HCT116 (cell line): Measurements from ENCODE around the gene OR6C65. TPM values are rescaled to one million over a fixed set of nuclear protein-coding genes. Genes with fewer than 3 reads are reported as not detected.

Source experiments
- ATAC-seq: fragments of 200-7000 bp; cut with Tn5 transposase; 2 replicates; pipeline ENCODE4 v1.9.1; 2020; ENCODE audit warnings: mild to moderate bottlenecking, moderate library complexity
- BruUV-seq: library from RNA; stranded (reverse); fragments of 400-500 nt; replicated peaks from 2 replicates; lab custom pipeline; 2021; lab: Mats Ljungman, UMichigan
- CTCF ChIA-PET: fragments of 300-600 bp; sonication (Branson Sonifier 250); formaldehyde crosslinking; loops from one replicate; lab custom pipeline; 2021; ENCODE audit warnings: antibody characterized with exemption; lab: Charles Lee
- POLR2A ChIA-PET: fragments of 300-600, 350-600 bp; sonication (Branson Sonifier 250); formaldehyde crosslinking; loops from one replicate; lab custom pipeline; 2021; ENCODE audit warnings: antibody characterized with exemption; lab: Charles Lee
- RAD21 ChIA-PET, 2 experiments: fragments of 300-600 bp; sonication (Branson Sonifier 250); formaldehyde crosslinking; loops; one replicate each; lab custom pipeline; 2023; ENCODE audit warnings: low total read pairs in 2 of 2; ENCODE audit not compliant: uncharacterized antibody in 2 of 2, unreplicated experiment in 2 of 2, low non-redundant PET in 1 of 2; lab: Charles Lee
- DNase-seq: peaks from one replicate; pipeline ENCODE4 v3.0.0-alpha.2; 2010; ENCODE audit warnings: low read depth, low spot score
- H2AFZ ChIP-seq: fragments of 200-600 bp; shearing (Covaris generic), sonication (generic); 2 replicates; pipeline ENCODE4 v1.6.1; 2017; ENCODE audit warnings: low read depth, mixed run types, mixed read lengths, antibody characterized with exemption, low read length; ENCODE audit not compliant: poor library complexity, severe bottlenecking
- H3K27ac ChIP-seq: 2 replicates; pipeline ENCODE4 v1.5.1; 2012; ENCODE audit warnings: low read depth, low read length
- H3K27me3 ChIP-seq: fragments of 200-600 bp; sonication (generic); 2 replicates; pipeline ENCODE4 v1.6.1; 2016; ENCODE audit warnings: mixed run types, low read length, mixed read lengths; ENCODE audit not compliant: insufficient read depth
- H3K36me3 ChIP-seq, 2 experiments: fragments of 200-500 bp in 1 of 2; fragments of 200-600 bp in 1 of 2; sonication (Bioruptor generic) in 1 of 2; sonication (generic) in 1 of 2; 2 replicates each; pipeline versions ENCODE4 v1.5.1 to v1.6.1; 2014 to 2016; ENCODE audit warnings: low read length in 2 of 2, inconsistent platforms in 1 of 2, mixed read lengths in 1 of 2, mixed run types in 1 of 2; ENCODE audit not compliant: insufficient read depth in 2 of 2, control insufficient read depth in 1 of 2
- H3K4me1 ChIP-seq, 2 experiments: fragments of 200-600 bp in 1 of 2; sonication (generic) in 1 of 2; 2 replicates each; pipeline versions ENCODE4 v1.5.1 to v1.6.1; 2012 to 2017; ENCODE audit warnings: low read length in 2 of 2, inconsistent platforms in 1 of 2, mild to moderate bottlenecking in 1 of 2, mixed read lengths in 1 of 2, mixed run types in 1 of 2, moderate library complexity in 1 of 2; ENCODE audit not compliant: insufficient read depth in 2 of 2, control insufficient read depth in 1 of 2
- H3K4me2 ChIP-seq: fragments of 200-600 bp; sonication (generic); 2 replicates; pipeline ENCODE4 v1.6.1; 2017; ENCODE audit warnings: mixed run types, low read length, mixed read lengths
- H3K4me3 ChIP-seq, 2 experiments: fragments of 200-600 bp in 1 of 2; sonication (generic) in 1 of 2; replicated peaks in 1 of 2; 2 replicates each; pipeline ENCODE4 v1.5.1; 2011 to 2016; ENCODE audit warnings: low read length in 2 of 2, control low read depth in 1 of 2, low read depth in 1 of 2, mild to moderate bottlenecking in 1 of 2, mixed read lengths in 1 of 2, mixed run types in 1 of 2
- H3K79me2 ChIP-seq: fragments of 200-600 bp; sonication (generic); 2 replicates; pipeline ENCODE4 v1.6.1; 2017; ENCODE audit warnings: mild to moderate bottlenecking, mixed run types, low read length, moderate library complexity, mixed read lengths; ENCODE audit not compliant: insufficient read depth
- H3K9ac ChIP-seq: fragments of 200-600 bp; sonication (generic); 2 replicates; pipeline ENCODE4 v1.6.1; 2016; ENCODE audit warnings: low read length, mixed read lengths
- H3K9me2 ChIP-seq: fragments of 200-600 bp; sonication (generic), shearing (Covaris generic); 2 replicates; pipeline ENCODE4 v1.6.1; 2017; ENCODE audit warnings: mixed run types, mild to moderate bottlenecking, moderate library complexity; ENCODE audit not compliant: insufficient read depth
- H3K9me3 ChIP-seq, 2 experiments: fragments of 200-500 bp in 1 of 2; fragments of 200-600 bp in 1 of 2; sonication (Bioruptor generic) in 1 of 2; sonication (generic) in 1 of 2; 2 replicates each; pipeline ENCODE4 v1.6.1; 2014 to 2017; ENCODE audit warnings: low read length in 2 of 2, mixed read lengths in 2 of 2, inconsistent platforms in 1 of 2, low read depth in 1 of 2, mild to moderate bottlenecking in 1 of 2, mixed run types in 1 of 2, moderate library complexity in 1 of 2; ENCODE audit not compliant: control insufficient read depth in 1 of 2, insufficient read depth in 1 of 2
- H4K20me1 ChIP-seq: fragments of 200-600 bp; sonication (generic), shearing (Covaris generic); 2 replicates; pipeline ENCODE4 v1.6.1; 2017; ENCODE audit warnings: mixed run types, mild to moderate bottlenecking, moderate library complexity; ENCODE audit not compliant: insufficient read depth
- CEBPB ChIP-seq: IDR thresholded peaks from 2 replicates; pipeline ENCODE4 v1.6.1; 2012; ENCODE audit warnings: low read depth
- EGR1 ChIP-seq: IDR thresholded peaks from 2 replicates; pipeline ENCODE4 v1.6.1; 2012; ENCODE audit warnings: low read depth
- EZH2phosphoT487 ChIP-seq: fragments of 200-600 bp; IDR thresholded peaks from 2 replicates; pipeline ENCODE4 v1.6.1; 2018; ENCODE audit warnings: antibody characterized with exemption, borderline replicate concordance
- FOSL1 ChIP-seq: IDR thresholded peaks from 2 replicates; pipeline ENCODE4 v1.6.1; 2012; ENCODE audit warnings: low read depth
- YY1 ChIP-seq: IDR thresholded peaks from 2 replicates; pipeline ENCODE4 v1.6.1; 2011; ENCODE audit warnings: low read length, low read depth, moderate library complexity, mild to moderate bottlenecking; ENCODE audit not compliant: insufficient replicate concordance; ENCODE audit errors: extremely low read depth
- ZFX ChIP-seq: fragments of 450-650 bp; IDR thresholded peaks from 2 replicates; pipeline ENCODE4 v1.6.1; 2017
- ZNF274 ChIP-seq: fragments of 200-500 bp; sonication (Bioruptor generic); IDR thresholded peaks from 2 replicates; pipeline ENCODE4 v1.6.1; 2014; ENCODE audit warnings: mild to moderate bottlenecking, low read depth, low read length, inconsistent platforms
- intact Hi-C: fragments of 100-400 bp; cut with micrococcal nuclease; formaldehyde crosslinking; loops from 2 replicates; pipeline ENCODE4 v1.10.0; 2022
- total RNA-seq: library from RNA; stranded (reverse); gene quantifications from one replicate; pipeline ENCODE4 v1.2.1, GENCODE V29; 2021; ENCODE audit not compliant: unreplicated experiment
- TF ChIP-seq, protein P1 (sequence below), 3 experiments: fragments of 200-600 bp in 1 of 3; sonication (generic) in 1 of 3; IDR thresholded peaks in 2 of 3; conservative IDR thresholded peaks in 1 of 3; 2 replicates each; pipeline ENCODE4 v1.5.1; 2012 to 2017; ENCODE audit warnings: low read depth in 2 of 3, low read length in 2 of 3, antibody characterized with exemption in 1 of 3, borderline replicate concordance in 1 of 3, control low read depth in 1 of 3, mild to moderate bottlenecking in 1 of 3, mixed read lengths in 1 of 3, mixed run types in 1 of 3, moderate library complexity in 1 of 3; ENCODE audit not compliant: insufficient read depth in 1 of 3
- TF ChIP-seq, protein P2 (sequence below): IDR thresholded peaks from 2 replicates; pipeline ENCODE4 v1.6.1; 2012; ENCODE audit warnings: low read depth

Gene OR6C65
- total RNA-seq, 1 experiment from 2014 or later: not detected

DNA sequence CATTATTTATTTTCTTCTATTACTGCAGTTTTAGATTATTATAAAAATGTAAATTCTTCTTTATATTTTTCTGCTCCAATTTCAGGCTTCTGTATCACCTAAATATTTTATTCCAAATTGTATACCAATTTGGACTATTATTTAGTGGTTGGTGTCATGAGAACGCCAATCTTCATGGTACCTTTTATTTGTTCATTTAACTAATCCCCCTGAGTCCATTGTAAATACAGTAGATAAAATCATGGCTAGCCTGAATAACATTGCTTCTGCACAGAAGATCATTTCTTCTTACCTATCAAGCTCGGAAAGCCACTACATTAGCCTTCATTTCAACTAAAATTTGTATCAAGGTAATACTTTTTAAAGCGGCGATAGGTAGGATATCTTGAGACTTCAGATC, 37.7 kb upstream of the OR6C65 start, which contains the start of gene OR6C75:
Gene OR6C75, plus strand, starts transcription at position 301 of the 400 bp plus-strand sequence. CDS start 2,136 bp downstream, outside the sequence.
- ChIA-PET RAD21 (no interaction called here), POLR2A (no interaction called here)

DNA sequence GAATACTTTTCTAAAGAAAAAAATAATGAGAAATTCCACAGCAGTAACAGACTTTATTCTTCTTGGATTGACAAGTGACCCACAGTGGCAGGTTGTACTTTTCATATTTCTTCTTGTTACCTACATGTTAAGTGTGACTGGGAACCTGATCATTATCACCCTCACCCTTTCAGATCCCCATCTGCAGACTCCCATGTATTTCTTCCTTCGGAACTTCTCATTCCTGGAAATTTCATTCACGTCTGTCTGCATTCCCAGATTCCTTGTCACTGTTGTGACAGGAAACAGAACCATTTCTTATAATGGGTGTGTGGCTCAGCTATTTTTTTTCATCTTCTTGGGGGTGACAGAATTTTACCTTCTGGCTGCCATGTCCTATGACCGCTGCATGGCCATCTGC, 35.2 kb upstream of the OR6C65 start:
- no TSS peak for BruUV-seq
- no peak for ATAC-seq
- TF ChIP-seq, protein P1, sequence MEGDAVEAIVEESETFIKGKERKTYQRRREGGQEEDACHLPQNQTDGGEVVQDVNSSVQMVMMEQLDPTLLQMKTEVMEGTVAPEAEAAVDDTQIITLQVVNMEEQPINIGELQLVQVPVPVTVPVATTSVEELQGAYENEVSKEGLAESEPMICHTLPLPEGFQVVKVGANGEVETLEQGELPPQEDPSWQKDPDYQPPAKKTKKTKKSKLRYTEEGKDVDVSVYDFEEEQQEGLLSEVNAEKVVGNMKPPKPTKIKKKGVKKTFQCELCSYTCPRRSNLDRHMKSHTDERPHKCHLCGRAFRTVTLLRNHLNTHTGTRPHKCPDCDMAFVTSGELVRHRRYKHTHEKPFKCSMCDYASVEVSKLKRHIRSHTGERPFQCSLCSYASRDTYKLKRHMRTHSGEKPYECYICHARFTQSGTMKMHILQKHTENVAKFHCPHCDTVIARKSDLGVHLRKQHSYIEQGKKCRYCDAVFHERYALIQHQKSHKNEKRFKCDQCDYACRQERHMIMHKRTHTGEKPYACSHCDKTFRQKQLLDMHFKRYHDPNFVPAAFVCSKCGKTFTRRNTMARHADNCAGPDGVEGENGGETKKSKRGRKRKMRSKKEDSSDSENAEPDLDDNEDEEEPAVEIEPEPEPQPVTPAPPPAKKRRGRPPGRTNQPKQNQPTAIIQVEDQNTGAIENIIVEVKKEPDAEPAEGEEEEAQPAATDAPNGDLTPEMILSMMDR (IDR thresholded peaks at IDR 0.05 in 2 of 3, conservative IDR thresholded peaks at IDR 0.05 in 1 of 3; ENCODE audit: borderline replicate concordance in 1 of 3, insufficient read depth in 1 of 3, low read depth in 2 of 3, low read length in 2 of 3): no peak
- no peak for TF ChIP-seq EGR1
- no peak for TF ChIP-seq FOSL1
- TF ChIP-seq, protein P2, sequence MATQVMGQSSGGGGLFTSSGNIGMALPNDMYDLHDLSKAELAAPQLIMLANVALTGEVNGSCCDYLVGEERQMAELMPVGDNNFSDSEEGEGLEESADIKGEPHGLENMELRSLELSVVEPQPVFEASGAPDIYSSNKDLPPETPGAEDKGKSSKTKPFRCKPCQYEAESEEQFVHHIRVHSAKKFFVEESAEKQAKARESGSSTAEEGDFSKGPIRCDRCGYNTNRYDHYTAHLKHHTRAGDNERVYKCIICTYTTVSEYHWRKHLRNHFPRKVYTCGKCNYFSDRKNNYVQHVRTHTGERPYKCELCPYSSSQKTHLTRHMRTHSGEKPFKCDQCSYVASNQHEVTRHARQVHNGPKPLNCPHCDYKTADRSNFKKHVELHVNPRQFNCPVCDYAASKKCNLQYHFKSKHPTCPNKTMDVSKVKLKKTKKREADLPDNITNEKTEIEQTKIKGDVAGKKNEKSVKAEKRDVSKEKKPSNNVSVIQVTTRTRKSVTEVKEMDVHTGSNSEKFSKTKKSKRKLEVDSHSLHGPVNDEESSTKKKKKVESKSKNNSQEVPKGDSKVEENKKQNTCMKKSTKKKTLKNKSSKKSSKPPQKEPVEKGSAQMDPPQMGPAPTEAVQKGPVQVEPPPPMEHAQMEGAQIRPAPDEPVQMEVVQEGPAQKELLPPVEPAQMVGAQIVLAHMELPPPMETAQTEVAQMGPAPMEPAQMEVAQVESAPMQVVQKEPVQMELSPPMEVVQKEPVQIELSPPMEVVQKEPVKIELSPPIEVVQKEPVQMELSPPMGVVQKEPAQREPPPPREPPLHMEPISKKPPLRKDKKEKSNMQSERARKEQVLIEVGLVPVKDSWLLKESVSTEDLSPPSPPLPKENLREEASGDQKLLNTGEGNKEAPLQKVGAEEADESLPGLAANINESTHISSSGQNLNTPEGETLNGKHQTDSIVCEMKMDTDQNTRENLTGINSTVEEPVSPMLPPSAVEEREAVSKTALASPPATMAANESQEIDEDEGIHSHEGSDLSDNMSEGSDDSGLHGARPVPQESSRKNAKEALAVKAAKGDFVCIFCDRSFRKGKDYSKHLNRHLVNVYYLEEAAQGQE: no peak
- no peak for TF ChIP-seq CEBPB
- no peak for TF ChIP-seq YY1
- no peak for TF ChIP-seq ZFX
- TF ChIP-seq EZH2phosphoT487: no peak

More for the DNA sequence above, 37.7 kb upstream of the OR6C65 start, which contains the start of gene OR6C75:
- Histone ChIP-seq H3K9me2 (no peaks in the 10 kb centered on the region), H3K27ac (no peak within 1 kb of the TSS), H4K20me1 (no peaks in the 10 kb centered on the region), H3K9me3 (no peaks in the 10 kb centered on the region), H3K4me1 (no peaks in the 10 kb centered on the region)
- intact Hi-C loops: no loop called here
- TF ChIP-seq EGR1: no peak
- TF ChIP-seq YY1: no peak
- TF ChIP-seq CEBPB: no peak
- TF ChIP-seq, protein P1 (IDR thresholded peaks at IDR 0.05 in 2 of 3, conservative IDR thresholded peaks at IDR 0.05 in 1 of 3; ENCODE audit: borderline replicate concordance in 1 of 3, insufficient read depth in 1 of 3, low read depth in 2 of 3, low read length in 2 of 3): no peak
- no peak for TF ChIP-seq ZNF274
- TF ChIP-seq, all 23 proteins: peak for 0
- no TSS peak for BruUV-seq
- DNase-seq (no peak), ATAC-seq (no peak)
- Histone ChIP-seq H3K4me3 (no peak within 1 kb of the TSS), H3K79me2 (no peaks in the 10 kb centered on the region), H3K9ac (no peak within 1 kb of the TSS), H3K4me2 (no peak within 1 kb of the TSS), H3K27me3 (peaks cover 17% of the 10 kb centered on the region), H2AFZ (no peak within 1 kb of the TSS), H3K36me3 (no peaks in the 10 kb centered on the region)
- CTCF ChIA-PET: no interaction called here

More for the DNA sequence above, 35.2 kb upstream of the OR6C65 start:
- H3K4me2 ChIP-seq: no peak overlapping the region
- no peaks in the 10 kb centered on the region; the same call in 1 of the 2 replicates for H4K20me1 ChIP-seq
- H3K27me3 ChIP-seq: peaks cover 18% of the 10 kb centered on the region
- H3K4me1 ChIP-seq: no peaks in the 10 kb centered on the region
- no peak overlapping the region for H2AFZ ChIP-seq
- DNase-seq: no peak
- no peak overlapping the region for H3K9ac ChIP-seq
- no peaks in the 10 kb centered on the region for H3K9me3 ChIP-seq
- H3K36me3 ChIP-seq: no peaks in the 10 kb centered on the region
- POLR2A ChIA-PET: no interaction called here
- H3K27ac ChIP-seq: no peak overlapping the region
- no peak overlapping the region for H3K4me3 ChIP-seq
- no peaks in the 10 kb centered on the region for H3K9me2 ChIP-seq
- no peaks in the 10 kb centered on the region for H3K79me2 ChIP-seq
- RAD21 ChIA-PET: no interaction called here
- intact Hi-C loops: no loop called here
- CTCF ChIA-PET: no interaction called here
